Measurements from ENCODE around the gene AHI1.

- TF ChIP-seq CTCF (IDR thresholded peaks at IDR 0.05; ENCODE audit: poor library complexity) (no peak), EZH2 (IDR thresholded peaks at IDR 0.05; ENCODE audit: borderline replicate concordance) (no peak), EZH2phosphoT487 (IDR thresholded peaks at IDR 0.05; ENCODE audit: low read depth, severe bottlenecking, unreplicated experiment) (no peak)
Observed at GRCh38 chr6:135347887-135348286, 149.7 kb downstream of the AHI1 start.

Measured in hepatocyte (in vitro differentiated cells).